Fibroblast of villous mesenchyme (primary cell): ENCODE measurements around the gene SDHB. TPM values are rescaled to one million over a fixed set of nuclear protein-coding genes. Genes with fewer than 3 reads are reported as not detected.

ENCODE experiments used
- DNase-seq: peaks from one replicate; pipeline ENCODE4 v3.0.0-alpha.2; 2010; ENCODE audit warnings: low read depth
- H3K4me3 ChIP-seq: 2 replicates; pipeline ENCODE4 v1.5.1; 2011; ENCODE audit warnings: low read depth, mild to moderate bottlenecking, low read length
- total RNA-seq: library from RNA; depleted of rRNA; stranded (reverse); fragments of >200 nt; gene quantifications from 2 replicates; pipeline ENCODE4 v1.2.3, GENCODE V29; 2012
- TF ChIP-seq, protein P1 (sequence below): IDR thresholded peaks from 2 replicates; pipeline ENCODE4 v1.5.1; 2012; ENCODE audit warnings: low read depth, mild to moderate bottlenecking, low read length; ENCODE audit not compliant: insufficient read depth

Gene SDHB
- total RNA-seq, 1 donor: 123 TPM

DNA sequence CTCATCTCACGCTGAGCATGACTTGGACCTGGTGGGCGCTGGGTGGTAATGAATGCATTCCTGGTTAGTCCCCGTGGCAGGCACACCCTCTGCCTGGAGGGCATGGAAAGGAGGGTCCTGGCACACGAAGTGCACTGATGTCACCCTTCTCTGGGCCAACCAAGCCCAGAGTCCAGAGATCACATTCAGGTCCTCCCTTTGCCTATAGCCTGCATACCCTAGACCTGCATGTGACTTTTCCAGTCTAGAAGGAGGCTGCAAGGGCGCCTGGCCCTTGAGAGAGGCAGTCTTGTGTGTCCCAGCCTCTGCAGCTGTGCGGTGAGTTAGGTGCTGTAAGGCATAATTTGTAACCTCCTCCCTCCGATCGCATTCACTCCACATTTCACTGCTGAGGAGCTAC, 43.3 kb upstream of the SDHB start:
- no peak overlapping the region for H3K4me3 ChIP-seq
- no peak for DNase-seq
- TF ChIP-seq, protein P1, sequence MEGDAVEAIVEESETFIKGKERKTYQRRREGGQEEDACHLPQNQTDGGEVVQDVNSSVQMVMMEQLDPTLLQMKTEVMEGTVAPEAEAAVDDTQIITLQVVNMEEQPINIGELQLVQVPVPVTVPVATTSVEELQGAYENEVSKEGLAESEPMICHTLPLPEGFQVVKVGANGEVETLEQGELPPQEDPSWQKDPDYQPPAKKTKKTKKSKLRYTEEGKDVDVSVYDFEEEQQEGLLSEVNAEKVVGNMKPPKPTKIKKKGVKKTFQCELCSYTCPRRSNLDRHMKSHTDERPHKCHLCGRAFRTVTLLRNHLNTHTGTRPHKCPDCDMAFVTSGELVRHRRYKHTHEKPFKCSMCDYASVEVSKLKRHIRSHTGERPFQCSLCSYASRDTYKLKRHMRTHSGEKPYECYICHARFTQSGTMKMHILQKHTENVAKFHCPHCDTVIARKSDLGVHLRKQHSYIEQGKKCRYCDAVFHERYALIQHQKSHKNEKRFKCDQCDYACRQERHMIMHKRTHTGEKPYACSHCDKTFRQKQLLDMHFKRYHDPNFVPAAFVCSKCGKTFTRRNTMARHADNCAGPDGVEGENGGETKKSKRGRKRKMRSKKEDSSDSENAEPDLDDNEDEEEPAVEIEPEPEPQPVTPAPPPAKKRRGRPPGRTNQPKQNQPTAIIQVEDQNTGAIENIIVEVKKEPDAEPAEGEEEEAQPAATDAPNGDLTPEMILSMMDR: no peak

DNA sequence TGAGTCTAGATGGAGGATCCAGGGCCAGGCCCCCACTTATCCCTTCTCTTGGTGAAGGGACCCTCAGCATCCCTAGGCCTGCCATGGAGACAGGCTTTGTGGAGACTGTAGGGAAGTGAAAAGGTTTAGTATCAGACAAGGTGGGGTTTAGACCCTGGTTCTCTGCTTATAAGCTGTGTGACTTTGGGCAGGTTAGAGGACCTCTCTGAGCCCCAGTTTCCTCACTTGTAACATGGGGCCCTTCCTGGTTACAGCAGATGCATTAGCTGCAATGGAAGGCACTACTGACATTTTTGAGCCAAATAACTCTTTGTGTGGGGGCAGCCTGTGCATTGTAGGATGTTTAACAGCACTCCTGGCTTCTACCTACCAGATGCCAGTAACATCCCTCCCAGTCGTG, 42.8 kb upstream of the SDHB start:
- H3K4me3 ChIP-seq: no peak overlapping the region
- DNase-seq: no peak
- TF ChIP-seq, protein P1: no peak

DNA sequence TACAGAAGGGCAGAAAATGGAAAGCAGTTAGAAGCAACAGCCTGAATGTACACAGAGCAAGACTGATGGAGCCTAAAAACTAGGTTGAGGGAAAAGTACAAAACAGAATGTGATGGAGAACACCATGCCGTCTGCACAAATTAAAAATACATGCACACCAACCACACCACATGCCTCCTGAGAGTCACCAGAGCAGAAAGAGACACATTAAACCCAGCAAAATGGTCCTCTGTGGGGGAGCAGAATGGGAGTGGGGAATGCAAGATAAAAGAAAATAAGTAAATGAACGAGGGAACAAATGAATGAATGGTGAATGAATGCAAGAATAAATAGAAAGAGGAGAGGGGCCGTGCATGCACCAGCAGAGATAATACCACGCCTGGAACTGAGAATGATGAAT, 41.3 kb upstream of the SDHB start:
- no peak for DNase-seq
- TF ChIP-seq, protein P1: no peak
- H3K4me3 ChIP-seq: no peak overlapping the region

DNA sequence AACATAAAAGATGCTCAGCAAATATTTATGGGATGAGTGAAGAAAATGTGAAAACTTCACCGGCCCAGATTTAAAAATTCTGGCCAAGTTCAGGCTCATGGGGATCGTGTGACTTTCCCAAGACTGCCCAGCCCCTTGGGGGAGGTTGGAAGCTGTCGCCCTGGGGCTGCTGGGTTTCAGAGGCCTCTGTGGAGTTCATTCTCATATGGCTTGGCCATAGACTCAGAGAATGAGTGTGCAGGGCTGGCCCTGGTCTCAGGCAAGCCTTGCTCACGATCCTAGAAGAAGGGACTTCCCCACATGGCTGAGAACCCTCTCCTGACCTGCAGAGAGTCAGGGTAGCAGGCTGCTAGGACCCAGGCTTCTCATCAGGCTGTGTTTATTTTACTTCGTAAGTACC, 40.8 kb upstream of the SDHB start:
- no peak overlapping the region for H3K4me3 ChIP-seq
- TF ChIP-seq, protein P1: no peak
- no peak for DNase-seq

DNA sequence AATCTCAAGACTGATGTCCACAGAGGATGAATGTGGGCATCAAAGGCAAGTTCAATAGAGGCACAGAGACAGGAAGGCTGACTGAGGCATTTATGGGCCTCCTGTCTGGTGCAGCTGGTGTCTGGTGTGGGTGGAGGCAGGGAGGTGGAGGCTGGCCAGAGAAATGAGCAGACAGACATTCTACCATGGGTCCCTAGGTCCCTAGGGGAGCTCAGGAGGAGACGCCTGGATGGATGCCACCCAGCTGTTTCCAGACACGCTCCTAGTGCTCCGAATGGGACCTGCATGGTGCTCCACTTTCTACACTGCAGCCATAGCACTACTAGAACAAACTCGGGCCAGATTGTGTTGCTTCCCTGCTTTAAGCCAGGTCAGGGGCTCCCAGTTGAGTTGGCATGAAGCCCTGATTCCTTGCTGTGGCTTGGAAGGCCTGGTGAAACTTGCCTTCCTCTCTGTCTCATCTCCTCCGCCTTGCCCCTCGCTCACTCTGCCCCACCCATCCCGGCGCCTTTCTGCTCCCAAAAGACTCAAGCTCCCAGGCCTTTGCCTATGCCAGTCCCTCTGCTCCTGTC, 40.1 kb upstream of the SDHB start:
- no peak for DNase-seq
- TF ChIP-seq, protein P1: no peak
- H3K4me3 ChIP-seq: no peak overlapping the region

DNA sequence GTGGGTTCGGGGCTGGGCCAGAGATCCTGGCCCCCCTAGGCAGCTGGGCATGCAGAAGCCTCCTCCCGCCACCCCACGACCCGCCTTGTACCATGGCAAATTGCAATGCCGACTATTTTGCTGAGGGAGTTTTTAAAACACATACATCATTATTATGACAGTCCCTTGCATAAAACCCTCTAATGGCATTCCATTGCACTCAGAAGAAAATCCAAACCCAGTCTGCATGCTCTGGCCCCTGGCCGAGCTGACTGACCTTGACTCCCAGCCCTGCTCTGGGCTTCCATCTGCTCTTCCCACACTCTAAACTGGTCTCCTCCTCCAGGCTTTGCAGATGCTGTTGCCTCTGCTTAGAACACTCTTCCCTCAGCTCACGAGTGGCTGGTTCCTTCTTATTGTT, 37.4 kb upstream of the SDHB start:
- no peak for DNase-seq
- H3K4me3 ChIP-seq: no peak overlapping the region
- TF ChIP-seq, protein P1: no peak

DNA sequence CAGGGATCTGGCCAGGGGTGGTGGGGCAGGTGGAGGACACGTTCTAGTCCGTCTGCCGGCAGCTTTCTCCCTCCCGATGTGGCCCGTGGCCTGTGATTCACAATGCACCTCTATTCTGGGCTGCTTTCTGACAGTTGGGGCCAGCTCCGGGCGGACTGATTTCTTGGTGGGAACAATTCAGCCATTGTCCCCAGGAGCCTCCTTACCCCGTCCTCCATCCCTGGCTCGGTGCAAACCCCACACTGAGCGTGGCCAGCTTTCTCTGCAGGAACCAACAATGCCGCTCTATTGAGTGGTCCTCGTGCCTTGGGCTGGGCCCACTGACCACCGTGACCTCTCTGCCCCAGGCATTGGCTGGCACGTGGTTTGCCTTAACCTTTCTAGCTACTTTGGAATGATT, 35.7 kb upstream of the SDHB start:
- DNase-seq: no peak
- no peak overlapping the region for H3K4me3 ChIP-seq
- TF ChIP-seq, protein P1: no peak
